ENCODE data around the gene SLC12A5.

GRCh38 chr20:46046588-46047310, 17.7 kb downstream of the SLC12A5 start:
- TF ChIP-seq, protein P1, sequence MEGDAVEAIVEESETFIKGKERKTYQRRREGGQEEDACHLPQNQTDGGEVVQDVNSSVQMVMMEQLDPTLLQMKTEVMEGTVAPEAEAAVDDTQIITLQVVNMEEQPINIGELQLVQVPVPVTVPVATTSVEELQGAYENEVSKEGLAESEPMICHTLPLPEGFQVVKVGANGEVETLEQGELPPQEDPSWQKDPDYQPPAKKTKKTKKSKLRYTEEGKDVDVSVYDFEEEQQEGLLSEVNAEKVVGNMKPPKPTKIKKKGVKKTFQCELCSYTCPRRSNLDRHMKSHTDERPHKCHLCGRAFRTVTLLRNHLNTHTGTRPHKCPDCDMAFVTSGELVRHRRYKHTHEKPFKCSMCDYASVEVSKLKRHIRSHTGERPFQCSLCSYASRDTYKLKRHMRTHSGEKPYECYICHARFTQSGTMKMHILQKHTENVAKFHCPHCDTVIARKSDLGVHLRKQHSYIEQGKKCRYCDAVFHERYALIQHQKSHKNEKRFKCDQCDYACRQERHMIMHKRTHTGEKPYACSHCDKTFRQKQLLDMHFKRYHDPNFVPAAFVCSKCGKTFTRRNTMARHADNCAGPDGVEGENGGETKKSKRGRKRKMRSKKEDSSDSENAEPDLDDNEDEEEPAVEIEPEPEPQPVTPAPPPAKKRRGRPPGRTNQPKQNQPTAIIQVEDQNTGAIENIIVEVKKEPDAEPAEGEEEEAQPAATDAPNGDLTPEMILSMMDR (IDR thresholded peaks at IDR 0.05) = no peak
- TF ChIP-seq MYC (IDR thresholded peaks at IDR 0.05; ENCODE audit: borderline replicate concordance, low read length) (no peak), ZFP36 (IDR thresholded peaks at IDR 0.05; ENCODE audit: borderline replicate concordance, partially characterized antibody) (no peak), POLR2A (IDR thresholded peaks at IDR 0.05; ENCODE audit: low read length) (no peak), JUNB (IDR thresholded peaks at IDR 0.05) (no peak), EP300 (IDR thresholded peaks at IDR 0.05) (no peak), CHD2 (IDR thresholded peaks at IDR 0.05; ENCODE audit: low read length, partially characterized antibody) (no peak), SMC3 (IDR thresholded peaks at IDR 0.05) (no peak), KDM1A (IDR thresholded peaks at IDR 0.05; ENCODE audit: low read depth) (no peak), RAD21 (conservative IDR thresholded peaks at IDR 0.05 in 1 of 2, IDR thresholded peaks at IDR 0.05 in 1 of 2) (no peak)
